Loucy (cell line): ENCODE measurements around the gene MRFAP1.
A peak's percentile ranks its signal among the peaks of the same experiment; 100 is the strongest.

Source experiments
- H2AFZ ChIP-seq: fragments of 200-600 bp; sonication (generic); 2 replicates; pipeline ENCODE4 v1.6.0; 2016; ENCODE audit warnings: antibody characterized with exemption, mild to moderate bottlenecking, low read length, moderate library complexity
- H3F3A ChIP-seq: fragments of 200-600 bp; 2 replicates; pipeline ENCODE4 v1.6.0; 2016; ENCODE audit warnings: antibody characterized with exemption, low read depth, mild to moderate bottlenecking
- H3K27me3 ChIP-seq: fragments of 200-600 bp; sonication (generic); 2 replicates; pipeline ENCODE4 v1.6.1; 2014; ENCODE audit warnings: low read length, mild to moderate bottlenecking; ENCODE audit not compliant: insufficient read depth, poor library complexity, severe bottlenecking
- H3K36me3 ChIP-seq: fragments of 200-600 bp; sonication (generic); 2 replicates; pipeline ENCODE4 v1.6.1; 2016; ENCODE audit warnings: low read length; ENCODE audit not compliant: insufficient read depth
- H3K4me1 ChIP-seq: fragments of 200-600 bp; sonication (generic); 2 replicates; pipeline ENCODE4 v1.5.1; 2014; ENCODE audit warnings: low read length, mild to moderate bottlenecking; ENCODE audit not compliant: insufficient read depth, poor library complexity, severe bottlenecking
- H3K4me2 ChIP-seq: fragments of 200-600 bp; sonication (generic); 2 replicates; pipeline ENCODE4 v1.6.0; 2014; ENCODE audit warnings: antibody characterized with exemption, low read length, low read depth, mild to moderate bottlenecking; ENCODE audit not compliant: poor library complexity, severe bottlenecking
- H3K4me3 ChIP-seq: fragments of 200-600 bp; sonication (generic); 2 replicates; pipeline ENCODE4 v1.5.1; 2014; ENCODE audit warnings: low read length, mild to moderate bottlenecking, mixed read lengths; ENCODE audit not compliant: poor library complexity, severe bottlenecking
- H3K79me2 ChIP-seq: fragments of 200-600 bp; sonication (generic); 2 replicates; pipeline ENCODE4 v1.6.1; 2014; ENCODE audit warnings: low read length; ENCODE audit not compliant: insufficient read depth
- H3K9ac ChIP-seq: fragments of 200-600 bp; sonication (generic); 2 replicates; pipeline ENCODE4 v1.6.0; 2014; ENCODE audit warnings: mild to moderate bottlenecking, low read depth, low read length, moderate library complexity; ENCODE audit not compliant: poor library complexity, severe bottlenecking
- H3K9me2 ChIP-seq: fragments of 200-600 bp; sonication (generic); replicated peaks from 2 replicates; pipeline ENCODE4 v1.6.1; 2016; ENCODE audit warnings: low read depth, low read length, mixed read lengths
- H3K9me3 ChIP-seq: fragments of 200-600 bp; sonication (generic); 2 replicates; pipeline ENCODE4 v1.6.1; 2014; ENCODE audit warnings: mild to moderate bottlenecking, antibody characterized with exemption, low read length, low read depth; ENCODE audit not compliant: insufficient read depth
- H4K20me1 ChIP-seq: fragments of 200-600 bp; sonication (generic); 2 replicates; pipeline ENCODE4 v1.6.0; 2014; ENCODE audit warnings: antibody characterized with exemption, low read length, mild to moderate bottlenecking; ENCODE audit not compliant: insufficient read depth, poor library complexity, severe bottlenecking
- CTCF ChIP-seq: fragments of 200-600 bp; sonication (generic); conservative IDR thresholded peaks from 2 replicates; pipeline ENCODE4 v1.5.1; 2014; ENCODE audit warnings: mild to moderate bottlenecking, antibody characterized with exemption, low read length
- EZH2phosphoT487 ChIP-seq: fragments of 200-600 bp; IDR thresholded peaks from 2 replicates; pipeline ENCODE4 v1.6.1; 2018; ENCODE audit warnings: antibody characterized with exemption, mild to moderate bottlenecking, moderate library complexity, borderline replicate concordance

MRFAP1 gene

GRCh38 chr4:6639137-6639680, 1.3 kb upstream of the MRFAP1 start:
- Histone ChIP-seq H3K9me3 (no peaks in the 10 kb centered on the region), H2AFZ (no peak overlapping the region), H3K9ac (no peak overlapping the region), H4K20me1 (peaks cover 30% of the 10 kb centered on the region), H3K79me2 (peaks cover 36% of the 10 kb centered on the region), H3K9me2 (no peaks in the 10 kb centered on the region), H3K27me3 (no peaks in the 10 kb centered on the region), H3F3A (no peaks in the 10 kb centered on the region), H3K4me3 (no peak overlapping the region), H3K36me3 (peaks cover 18% of the 10 kb centered on the region; the same call in 1 of the 2 replicates), H3K4me2 (no peak overlapping the region), H3K4me1 (peaks cover 18% of the 10 kb centered on the region)
- TF ChIP-seq EZH2phosphoT487 (no peak), CTCF (no peak)

GRCh38 chr4:6641164-6641970, 882 bp downstream of the MRFAP1 start:
- Histone ChIP-seq H2AFZ (no peak overlapping the region; the same call in 1 of the 2 replicates), H3K9me2 (no peaks in the 10 kb centered on the region), H3F3A (no peaks in the 10 kb centered on the region), H3K9me3 (no peaks in the 10 kb centered on the region), H3K79me2 (peaks cover 38% of the 10 kb centered on the region), H3K4me2 (peak overlapping the region; percentile 95), H3K27me3 (no peaks in the 10 kb centered on the region), H4K20me1 (peaks cover 30% of the 10 kb centered on the region), H3K9ac (peak overlapping the region; percentile 95), H3K36me3 (peaks cover 18% of the 10 kb centered on the region; the same call in 1 of the 2 replicates), H3K4me1 (peaks cover 18% of the 10 kb centered on the region), H3K4me3 (peak overlapping the region; percentile 98)
- TF ChIP-seq CTCF, result no peak
- TF ChIP-seq EZH2phosphoT487, result no peak

- no peaks in the 10 kb centered on the region for H3K9me3 ChIP-seq
- H3K4me3 ChIP-seq, result peak overlapping the region; percentile 98
- H3F3A ChIP-seq, result no peaks in the 10 kb centered on the region
These were observed 1.5 kb downstream of the MRFAP1 start for GRCh38 chr4:6641971-6642320.

More at GRCh38 chr4:6641971-6642320, 1.5 kb downstream of the MRFAP1 start:
- no peaks in the 10 kb centered on the region for H3K9me2 ChIP-seq
- peaks cover 18% of the 10 kb centered on the region; the same call in 1 of the 2 replicates for H3K36me3 ChIP-seq
- peak overlapping the region; percentile 95 for H3K9ac ChIP-seq
- peaks cover 18% of the 10 kb centered on the region for H3K4me1 ChIP-seq
- H3K27me3 ChIP-seq, result no peaks in the 10 kb centered on the region
- TF ChIP-seq CTCF (no peak), EZH2phosphoT487 (no peak)
- H2AFZ ChIP-seq, result no peak overlapping the region
- peaks cover 30% of the 10 kb centered on the region for H4K20me1 ChIP-seq
- H3K79me2 ChIP-seq, result peaks cover 38% of the 10 kb centered on the region
- peak overlapping the region; percentile 95 for H3K4me2 ChIP-seq
